ENCODE results near the gene ACOT13. TPM values are rescaled to one million over a fixed set of nuclear protein-coding genes. Genes with fewer than 3 reads are reported as not detected.
"Not testable (repeated sequence)": the region's sequence is repeated elsewhere in the genome, so short reads cannot be mapped to it uniquely, and the experiment has no call there.

ACOT13 gene
- total RNA-seq (2014; rRNA removed; shearing (Covaris generic)): 3.9 and 6.2 TPM in 2 replicates
- polyA plus RNA-seq (2015; cell fraction: cytosol; rRNA removed): 5.6 and 6.1 TPM in 2 replicates
- polyA plus RNA-seq (2015; cell fraction: nucleus; rRNA removed): 1.4 and 2.4 TPM in 2 replicates

DNA sequence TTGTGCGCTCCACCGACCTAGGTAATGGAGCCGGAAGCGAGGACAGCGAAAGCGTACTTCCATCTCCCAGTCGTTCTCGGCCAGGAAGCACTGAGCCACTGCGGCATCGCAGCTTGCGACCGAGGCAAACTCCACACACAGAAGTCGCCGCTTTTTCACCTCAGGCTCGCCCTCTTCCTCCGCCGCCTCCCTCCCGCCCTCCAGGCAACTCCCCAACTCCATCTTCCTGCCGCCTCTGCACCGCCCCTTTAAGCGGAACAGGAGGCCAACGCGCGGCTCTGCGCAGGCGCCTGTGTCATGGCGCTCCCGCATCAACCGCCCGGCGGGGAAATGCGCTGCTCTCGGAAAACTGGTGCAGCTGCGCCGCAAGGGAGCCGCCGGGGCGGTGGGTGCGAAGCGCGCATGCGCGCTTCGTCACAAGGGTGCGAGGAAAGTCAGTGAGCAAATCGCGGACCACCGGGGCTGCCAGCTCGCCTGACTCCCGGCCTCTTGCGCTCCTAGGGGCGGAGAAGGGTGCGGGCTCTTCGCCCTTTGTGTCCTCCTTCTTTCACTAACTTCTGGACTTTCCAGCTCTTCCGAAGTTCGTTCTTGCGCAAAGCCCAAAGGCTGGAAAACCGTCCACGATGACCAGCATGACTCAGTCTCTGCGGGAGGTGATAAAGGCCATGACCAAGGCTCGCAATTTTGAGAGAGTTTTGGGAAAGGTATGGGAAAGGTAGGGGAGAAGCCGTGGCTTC, at the start of gene ACOT13, which contains the start of gene TDP2:
Gene ACOT13 (plus strand): TSS at position 437 of the 737 bp plus-strand sequence. CDS start 187 bp downstream, at position 624.
Gene TDP2 (minus strand): TSS at position 259 of the 737 bp plus-strand sequence. CDS start 37 bp downstream, at position 222.
- DNase-seq (ENCODE audit: low read depth): peak; percentile 96

DNA sequence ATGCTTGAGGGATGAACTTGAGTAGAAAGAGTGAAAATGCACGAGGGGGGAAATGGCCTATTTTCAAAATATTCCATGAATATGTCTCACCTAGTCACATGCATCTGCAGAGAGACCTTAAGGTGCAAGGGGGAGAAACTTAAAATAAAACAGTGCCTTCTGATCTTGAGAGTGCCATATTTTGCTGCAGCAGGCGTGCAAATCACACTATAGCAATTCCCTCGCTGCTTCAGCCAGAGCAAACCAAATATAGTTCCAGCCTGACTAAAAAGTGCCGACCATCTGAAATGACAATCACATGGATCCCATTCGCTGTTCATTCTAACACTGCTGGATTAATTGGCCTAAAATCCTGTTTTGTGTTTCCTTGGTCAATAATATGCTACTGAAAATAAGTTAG, 47.2 kb upstream of the ACOT13 start:
- no peak for DNase-seq (ENCODE audit: low read depth)

DNA sequence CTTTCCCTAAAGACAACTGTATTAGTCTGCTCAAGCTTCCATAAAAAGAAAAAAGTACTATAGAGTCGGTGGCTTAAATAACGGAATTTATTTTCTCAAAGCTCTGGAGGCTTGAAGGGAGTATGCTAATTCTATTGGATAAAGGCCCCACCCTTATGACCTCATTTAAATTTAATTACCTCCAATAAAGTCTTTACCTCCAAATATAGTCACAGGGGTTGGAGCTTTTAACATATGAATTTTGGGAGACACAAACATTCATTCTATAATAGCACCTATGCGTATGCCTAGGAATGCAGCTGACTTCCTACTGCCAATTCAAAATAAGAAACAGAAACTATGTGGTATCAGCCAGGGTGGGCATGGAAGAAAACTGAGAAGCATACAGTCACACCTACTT, 46.2 kb upstream of the ACOT13 start:
- DNase-seq (ENCODE audit: low read depth): no peak

DNA sequence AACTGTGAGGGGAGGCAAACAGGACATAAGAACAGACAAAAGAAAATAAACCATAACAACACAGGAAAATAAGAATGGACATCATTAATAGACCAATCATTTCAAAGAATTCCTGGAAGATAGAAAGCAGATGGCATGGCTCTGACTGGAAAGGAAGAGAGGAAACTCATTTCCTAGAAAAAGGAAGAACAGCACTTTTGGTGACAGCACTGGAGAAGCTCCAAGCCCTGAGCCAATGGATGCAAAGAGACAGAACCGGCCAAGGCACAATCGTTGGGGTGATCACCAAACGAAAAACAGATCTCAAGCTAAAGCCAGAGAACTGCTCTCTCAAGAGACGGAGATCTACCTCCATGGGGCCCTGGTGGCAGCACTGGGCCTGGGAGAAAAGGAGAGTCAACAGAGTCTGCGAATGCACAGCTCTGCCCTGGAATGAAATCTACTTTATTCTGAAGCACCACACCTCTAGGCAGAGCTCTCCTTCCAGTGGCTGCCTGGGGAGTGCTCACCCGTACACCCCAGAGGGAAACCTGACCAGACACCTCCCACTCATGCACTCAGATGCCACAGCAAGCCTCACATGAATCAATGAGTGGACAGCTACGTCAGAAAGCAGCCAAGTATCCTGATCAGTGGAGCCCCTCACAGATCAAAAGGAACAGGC, 45.1 kb upstream of the ACOT13 start:
- DNase-seq (ENCODE audit: low read depth): no peak

DNA sequence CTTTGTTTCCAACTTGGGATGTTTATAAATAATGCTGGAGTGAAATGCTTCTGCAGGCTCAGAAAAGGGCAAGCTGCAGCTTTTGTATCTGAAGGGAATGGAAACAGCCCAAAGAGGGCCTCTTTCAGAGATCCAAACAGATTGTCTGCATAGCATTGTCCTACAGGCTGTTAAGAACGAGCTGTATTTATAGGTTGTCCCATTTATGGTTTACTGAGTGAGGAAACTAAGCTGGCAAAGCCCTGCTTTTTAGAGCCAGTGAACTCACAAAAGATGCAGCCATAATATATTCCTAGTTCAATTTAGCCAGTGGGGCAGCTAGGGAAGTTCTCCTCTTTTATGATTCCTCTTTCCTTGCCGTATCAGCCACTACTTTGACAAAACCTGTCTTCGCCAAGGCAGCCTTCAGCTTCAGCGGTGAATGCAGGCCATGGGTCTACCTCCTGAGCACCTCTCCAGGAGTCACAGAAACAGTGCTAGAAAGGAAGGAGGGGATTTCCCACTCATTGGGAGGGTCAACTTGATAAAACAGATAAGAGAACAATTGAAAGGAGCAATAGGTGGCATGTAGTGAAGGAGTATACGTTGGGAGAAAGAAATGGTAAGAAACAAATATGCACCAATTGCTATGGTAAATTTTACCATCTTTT, 35.9 kb upstream of the ACOT13 start:
- DNase-seq (ENCODE audit: low read depth): no peak

DNA sequence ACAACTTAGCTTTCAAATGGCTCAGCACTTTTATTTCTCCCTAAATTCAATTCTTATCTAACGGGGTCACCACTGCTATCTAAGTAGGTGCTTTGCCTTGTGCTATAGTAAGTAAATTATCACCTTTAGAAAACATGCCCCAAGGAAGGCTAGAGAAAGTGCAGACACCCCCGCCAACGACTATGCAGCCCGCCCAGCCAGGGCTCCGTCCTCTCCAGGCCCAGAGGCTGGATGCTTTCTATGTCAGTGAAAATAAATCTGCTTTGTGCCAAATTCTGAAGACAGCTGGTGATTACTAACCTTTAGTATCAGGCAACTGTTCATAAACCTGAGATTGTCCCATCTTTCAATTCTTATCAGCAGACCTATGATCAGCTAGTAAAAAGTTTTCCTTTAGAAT, 35.2 kb upstream of the ACOT13 start:
- DNase-seq (ENCODE audit: low read depth): no peak

DNA sequence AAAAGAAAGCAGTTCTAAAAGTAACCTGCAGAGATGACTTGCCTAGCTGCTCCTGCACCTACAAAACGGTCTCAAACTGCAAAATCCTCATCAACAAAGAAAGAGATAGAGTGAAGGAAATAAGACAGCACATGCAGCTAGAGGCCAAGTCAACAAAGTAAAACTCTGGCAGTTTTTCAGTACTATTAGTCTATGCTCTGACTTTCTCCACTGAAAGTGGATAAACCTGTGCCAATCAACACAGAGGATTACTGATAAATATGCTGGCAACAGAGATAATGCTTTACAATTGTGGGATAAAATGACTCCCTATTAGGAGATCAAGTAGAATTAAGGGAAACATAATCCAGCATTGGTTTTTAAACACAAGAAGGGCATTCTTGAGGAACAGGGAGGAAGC, 34.3 kb upstream of the ACOT13 start:
- DNase-seq (ENCODE audit: low read depth): no peak

DNA sequence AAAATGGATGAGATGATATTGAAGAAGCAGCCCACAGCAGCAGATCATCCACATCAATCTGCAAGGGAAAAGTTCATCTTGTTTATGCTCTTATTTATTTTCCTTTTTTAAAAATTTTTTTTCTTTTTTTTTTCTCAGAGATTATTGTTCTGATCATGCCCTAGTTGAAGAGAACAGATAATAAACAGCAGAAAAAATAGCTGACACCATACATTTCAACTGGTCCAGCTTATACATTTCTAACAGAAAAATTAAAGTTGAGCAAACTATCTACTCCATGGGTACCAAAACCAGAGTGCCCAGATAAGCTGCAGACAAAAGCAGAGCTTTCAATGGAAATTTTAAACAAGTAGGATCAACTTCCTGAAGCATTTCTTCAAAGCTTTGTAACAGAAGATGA, 30.2 kb upstream of the ACOT13 start:
- DNase-seq (ENCODE audit: low read depth): no peak

DNA sequence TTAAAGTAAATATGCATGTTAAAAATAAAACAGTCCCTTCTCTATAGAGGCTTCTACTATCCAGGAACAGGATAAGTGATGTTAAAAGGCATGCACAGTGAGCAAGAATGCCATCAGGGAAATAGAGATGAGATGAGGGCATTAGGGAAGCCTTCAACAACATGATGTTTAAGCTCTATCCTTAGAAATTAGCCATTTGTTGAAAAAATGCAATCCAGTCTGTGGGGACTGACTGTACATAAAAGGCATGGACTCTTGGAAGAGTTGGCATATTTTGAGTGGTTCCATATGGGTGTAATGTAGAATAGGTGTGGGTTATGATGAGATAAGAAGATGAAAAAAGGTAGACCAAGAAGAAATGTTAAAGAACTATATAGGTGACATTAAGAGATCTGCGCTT, 26.7 kb upstream of the ACOT13 start:
- no peak for DNase-seq (ENCODE audit: low read depth)

DNA sequence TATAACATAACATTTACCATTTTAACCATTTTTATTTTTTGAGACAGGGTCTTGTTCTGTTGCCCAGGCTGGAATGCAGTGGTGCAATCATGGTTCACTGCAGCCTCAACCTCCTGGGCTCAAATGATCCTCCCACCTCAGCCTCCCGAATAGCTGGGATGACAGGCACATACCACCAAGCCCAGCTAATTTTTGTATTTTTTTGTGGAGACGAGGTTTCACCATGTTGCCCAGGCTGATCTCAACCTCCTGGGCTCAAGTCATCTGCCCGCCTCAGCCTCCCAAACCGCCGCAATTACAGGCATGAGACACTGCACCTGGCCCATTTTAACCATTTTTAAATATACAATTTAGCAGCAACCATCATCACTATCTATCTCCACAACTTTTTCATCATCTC, 26.2 kb upstream of the ACOT13 start:
- DNase-seq (ENCODE audit: low read depth): not testable (repeated sequence)

DNA sequence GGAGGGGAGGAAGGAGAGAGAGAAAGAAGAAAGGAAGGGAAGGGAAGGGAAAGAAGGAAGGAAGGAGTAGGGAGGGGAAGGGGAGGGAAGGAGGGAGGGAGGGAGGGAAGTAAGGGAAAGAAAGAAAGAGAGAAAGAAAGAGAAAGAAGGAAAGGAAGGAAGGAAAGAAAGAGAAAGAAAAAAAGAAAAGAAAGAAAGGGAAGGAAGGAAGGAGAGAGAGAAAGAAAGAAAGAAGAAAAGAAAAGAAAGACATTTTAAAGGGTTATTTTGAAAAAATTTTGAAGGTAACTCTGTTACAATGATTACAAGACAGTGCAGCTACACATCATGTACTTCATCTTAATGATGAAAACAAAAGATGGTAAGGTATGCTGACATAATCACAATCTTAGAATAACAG, 24.8 kb upstream of the ACOT13 start:
- DNase-seq (ENCODE audit: low read depth): no peak

DNA sequence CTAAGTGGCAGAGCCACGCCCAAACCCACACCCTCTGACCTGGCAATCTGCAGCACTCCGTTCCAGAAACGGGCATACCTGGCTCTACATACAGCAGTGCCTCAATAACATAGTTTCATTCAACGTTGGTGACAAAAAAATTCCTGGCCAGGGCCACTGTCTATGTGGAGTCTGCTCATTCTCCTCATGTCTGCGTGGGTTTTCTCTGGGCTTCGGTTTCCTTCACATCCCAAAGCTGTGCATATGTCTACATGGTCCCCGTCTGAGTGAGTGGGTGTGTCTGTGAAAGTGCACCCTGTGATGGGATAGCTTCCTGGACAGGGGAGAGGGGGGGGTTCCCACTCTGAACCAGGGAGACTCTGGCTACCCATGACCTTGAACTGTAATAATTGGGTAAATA, 23.0 kb upstream of the ACOT13 start:
- no peak for DNase-seq (ENCODE audit: low read depth)

DNA sequence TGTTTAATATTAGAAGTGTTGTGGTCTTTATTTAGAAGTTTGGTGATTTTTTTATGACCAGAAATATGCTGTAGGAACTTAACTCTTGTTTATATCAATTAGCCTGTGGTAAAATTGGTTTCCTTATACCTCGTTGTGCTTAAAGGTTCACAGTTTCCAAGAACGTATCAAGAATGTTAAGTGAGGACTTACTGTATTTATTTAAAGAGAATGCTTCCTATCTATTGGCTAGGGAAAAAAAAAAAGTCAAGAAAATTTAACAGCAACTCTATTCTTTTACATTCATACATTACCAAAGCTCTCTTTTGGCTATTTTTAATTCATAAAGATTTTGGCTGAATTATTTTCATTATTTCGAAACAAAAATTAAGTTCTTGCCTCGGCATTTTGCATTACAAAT, 22.5 kb upstream of the ACOT13 start:
- no peak for DNase-seq (ENCODE audit: low read depth)

DNA sequence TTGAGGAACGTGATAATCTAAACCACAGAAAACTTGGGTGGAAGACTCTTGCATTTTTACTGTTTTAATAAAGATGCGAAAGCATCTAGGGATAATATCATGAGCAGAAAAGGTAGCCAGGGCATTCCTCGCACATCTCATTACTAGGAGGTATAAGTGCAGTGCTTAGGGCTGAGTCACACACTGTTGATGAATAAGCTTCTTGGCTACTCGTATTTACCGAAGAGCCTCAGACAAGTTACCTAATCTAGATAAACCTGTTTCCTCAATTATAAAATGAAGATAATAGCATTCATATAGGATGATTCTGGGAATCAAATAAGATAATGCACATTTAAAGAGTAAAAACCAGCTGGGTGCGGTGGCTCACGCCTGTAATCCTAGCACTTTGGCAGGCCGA, 20.1 kb upstream of the ACOT13 start:
- peak; percentile 38 for DNase-seq (ENCODE audit: low read depth)

DNA sequence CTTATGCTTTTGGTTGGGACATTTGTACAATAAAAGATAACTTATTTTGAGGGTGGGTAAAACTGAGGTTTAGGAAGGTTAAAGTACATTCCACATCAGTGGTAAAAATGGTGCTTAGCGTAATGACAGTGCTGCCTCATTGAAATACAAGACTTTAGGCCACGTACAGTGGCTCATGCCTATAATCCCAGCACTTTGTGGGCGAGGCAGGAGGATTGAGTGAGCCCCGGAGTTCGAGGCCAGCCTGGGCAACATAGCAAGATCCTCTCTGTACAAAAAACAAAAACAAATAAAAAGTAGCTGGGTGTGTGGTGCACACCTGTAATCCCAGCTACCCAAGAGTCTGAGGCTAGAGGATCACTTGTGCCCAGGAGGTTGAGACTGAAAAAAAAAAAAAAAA, 18.6 kb upstream of the ACOT13 start:
- DNase-seq (ENCODE audit: low read depth): no peak

DNA sequence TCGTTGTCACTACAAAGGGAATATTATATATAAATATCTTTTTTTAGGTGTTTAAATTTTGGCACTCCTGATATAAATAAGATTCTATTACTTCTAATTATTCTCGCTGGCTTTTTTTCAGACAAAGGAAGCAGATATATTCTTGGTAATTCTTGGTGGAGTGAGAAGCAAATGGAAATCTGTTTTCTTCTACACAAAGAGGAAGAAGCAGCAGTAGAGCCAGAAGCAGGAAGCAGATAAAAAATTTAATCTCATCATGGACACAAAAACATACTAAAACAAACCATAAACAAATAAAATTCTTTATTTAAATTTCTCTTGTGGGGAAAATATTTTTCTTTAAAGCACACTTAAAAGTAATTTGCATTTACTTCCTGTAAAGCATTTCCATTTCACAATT, 17.2 kb upstream of the ACOT13 start:
- no peak for DNase-seq (ENCODE audit: low read depth)

DNA sequence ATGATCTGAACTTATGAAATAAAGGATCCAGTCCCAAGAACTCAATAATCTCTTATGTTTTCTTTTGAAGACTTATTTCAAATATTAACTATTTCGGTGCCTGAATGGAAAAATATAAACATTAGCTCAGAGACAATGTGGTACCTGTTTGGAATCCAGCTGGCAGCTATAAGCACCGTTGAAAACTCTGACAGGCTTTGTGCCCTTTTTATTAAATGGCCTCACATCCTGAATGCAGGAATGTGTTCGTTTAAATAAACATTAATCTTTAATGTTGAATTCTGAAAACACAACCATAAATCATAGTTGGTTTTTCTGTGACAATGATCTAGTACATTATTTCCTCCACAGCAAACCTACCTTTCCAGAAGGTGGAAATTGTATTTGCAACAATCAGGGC, 16.5 kb upstream of the ACOT13 start:
- no peak for DNase-seq (ENCODE audit: low read depth)

DNA sequence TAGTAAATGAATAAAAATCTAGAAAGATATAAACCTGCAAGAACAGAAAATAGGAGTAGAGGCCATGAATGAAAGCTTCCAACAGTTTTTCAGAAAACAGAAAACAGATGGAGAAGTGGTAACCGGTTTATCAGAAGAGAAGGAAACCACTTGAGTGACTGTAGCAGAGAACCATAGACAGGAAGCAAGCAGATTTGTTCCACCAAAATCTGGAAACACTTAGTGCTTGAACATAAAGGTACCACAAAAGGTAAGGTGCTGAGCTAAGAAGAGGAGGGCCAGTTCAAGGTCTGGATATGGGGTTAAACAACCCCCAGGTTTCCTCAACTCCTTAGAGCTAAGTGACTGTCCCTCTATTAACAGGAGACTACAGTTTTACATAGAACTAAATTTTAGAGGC, 11.7 kb upstream of the ACOT13 start:
- no peak for DNase-seq (ENCODE audit: low read depth)

DNA sequence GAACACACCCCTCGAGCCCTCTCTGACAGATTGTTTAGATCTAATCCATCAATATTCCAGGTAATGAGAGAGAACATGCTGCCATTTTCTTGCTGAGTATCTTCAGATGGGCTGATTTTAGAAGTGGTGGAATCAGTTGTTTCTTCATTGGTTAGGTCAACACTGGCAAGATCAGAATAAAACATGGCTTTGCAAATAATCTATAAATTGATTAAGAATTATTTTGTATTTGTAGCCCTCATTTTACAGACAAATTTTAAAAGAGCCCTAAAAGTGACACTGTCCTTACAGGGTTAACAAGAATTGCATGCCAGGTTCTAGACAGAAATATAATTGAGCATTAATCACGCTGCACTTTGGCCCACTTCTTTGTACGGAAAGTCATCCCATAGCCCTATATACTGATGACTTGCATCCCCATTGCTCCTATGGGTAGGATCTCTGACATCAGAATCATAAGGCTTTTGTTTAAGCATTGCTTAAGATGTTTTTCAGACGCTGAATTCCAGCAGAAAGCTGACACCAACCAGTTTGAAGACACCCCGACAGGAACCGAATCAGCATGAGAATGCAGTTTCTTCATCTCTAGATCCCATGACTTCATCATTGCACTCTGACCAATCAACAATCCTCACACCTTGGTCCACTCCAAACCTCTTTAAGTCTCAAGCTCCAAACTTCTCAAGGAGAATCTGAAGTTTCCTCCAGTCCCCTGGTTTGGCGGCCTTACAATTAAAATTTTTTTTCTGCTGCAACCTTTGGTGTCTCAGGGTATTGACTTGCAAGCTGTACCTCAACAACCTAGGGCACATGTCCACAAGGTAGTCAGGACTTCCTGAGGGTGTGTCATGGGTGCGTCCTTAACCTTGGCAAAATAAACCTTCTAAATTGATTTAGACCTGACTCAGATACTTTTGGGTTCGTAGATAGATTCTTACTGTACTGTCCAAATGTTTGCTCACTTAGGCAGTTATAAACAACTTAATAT, 8.0 kb upstream of the ACOT13 start:
- DNase-seq (ENCODE audit: low read depth): peak; percentile 36

DNA sequence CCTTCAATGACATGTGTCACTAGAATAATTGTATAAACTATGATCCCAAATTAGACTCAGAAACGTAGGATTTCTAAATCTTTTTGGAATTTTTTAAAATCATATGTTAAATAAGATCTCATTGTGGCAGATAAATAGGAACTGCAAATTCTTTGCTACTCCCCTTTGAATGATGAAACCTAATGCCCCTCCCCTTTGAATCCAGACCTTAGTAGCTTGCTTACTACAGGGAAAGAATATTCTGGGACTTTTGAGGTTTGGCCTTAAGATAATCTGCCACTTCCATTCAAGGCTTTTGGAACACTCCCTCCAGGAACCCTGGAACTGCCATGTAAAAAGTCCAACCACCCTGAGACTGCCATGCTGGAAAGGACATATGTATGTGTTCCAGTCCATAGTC, 7.3 kb upstream of the ACOT13 start:
- DNase-seq (ENCODE audit: low read depth): no peak

DNA sequence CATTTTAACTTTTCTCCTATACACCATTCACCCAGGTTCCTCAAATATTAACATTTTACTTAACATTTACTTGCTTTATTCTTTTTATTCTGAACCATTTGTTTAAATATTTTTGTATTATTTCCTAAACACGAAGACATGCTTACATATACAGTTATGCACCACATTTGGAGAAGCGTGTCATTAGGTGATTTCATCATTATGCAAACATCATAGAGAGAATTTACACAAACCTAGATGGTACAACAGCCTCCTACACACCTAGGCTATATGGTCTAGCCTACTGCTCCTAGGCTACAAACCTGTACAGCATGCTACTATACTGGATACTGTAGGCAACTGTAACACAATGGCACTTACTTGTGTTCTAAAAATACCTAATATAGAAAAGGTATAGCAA, 6.8 kb upstream of the ACOT13 start:
- DNase-seq (ENCODE audit: low read depth): no peak
